CD14-positive monocyte (primary cell): ENCODE results near the gene ADCY2. TPM values are rescaled to one million over a fixed set of nuclear protein-coding genes. Genes with fewer than 3 reads are reported as not detected.

Experiments used
- DNase-seq, 3 donors: peaks; one replicate each; pipeline ENCODE4 v3.0.0-alpha.2; 2011 to 2022
- H2AFZ ChIP-seq: 2 replicates; pipeline ENCODE4 v1.6.0; 2012; ENCODE audit warnings: mild to moderate bottlenecking, low read depth, low read length, inconsistent platforms; ENCODE audit not compliant: insufficient read depth, poor library complexity, severe bottlenecking
- H3K27ac ChIP-seq, 2 donors: 1 replicate in 1 of 2; 2 replicates in 1 of 2; pipeline ENCODE4 v1.5.1; 2012 to 2013; ENCODE audit warnings: low read length in 2 of 2, control low read depth in 1 of 2, inconsistent platforms in 1 of 2, low read depth in 1 of 2, mild to moderate bottlenecking in 1 of 2
- H3K27me3 ChIP-seq, 2 donors: one replicate each; pipeline versions ENCODE4 v1.6.0 to v1.6.1; 2011 to 2013; ENCODE audit warnings: low read length in 2 of 2; ENCODE audit not compliant: control insufficient read depth in 2 of 2, insufficient read depth in 2 of 2
- H3K36me3 ChIP-seq, 2 donors: replicated peaks in 1 of 2; 1 replicate in 1 of 2; 2 replicates in 1 of 2; pipeline versions ENCODE4 v1.5.1 to v1.6.1; 2012 to 2013; ENCODE audit warnings: low read length in 2 of 2, control low read depth in 1 of 2, inconsistent platforms in 1 of 2, mild to moderate bottlenecking in 1 of 2; ENCODE audit not compliant: insufficient read depth in 2 of 2, control insufficient read depth in 1 of 2
- H3K4me1 ChIP-seq, 2 donors: 1 replicate in 1 of 2; 2 replicates in 1 of 2; pipeline versions ENCODE4 v1.5.1 to v1.6.1; 2012 to 2013; ENCODE audit warnings: low read length in 2 of 2, control low read depth in 1 of 2, inconsistent platforms in 1 of 2, mild to moderate bottlenecking in 1 of 2, moderate library complexity in 1 of 2; ENCODE audit not compliant: insufficient read depth in 2 of 2, control insufficient read depth in 1 of 2
- H3K4me2 ChIP-seq: replicated peaks from 2 replicates; pipeline ENCODE3; 2012; ENCODE audit warnings: low read length, moderate library complexity, mild to moderate bottlenecking; ENCODE audit not compliant: poor library complexity, severe bottlenecking; ENCODE audit errors: extremely low read depth
- H3K4me3 ChIP-seq, 3 experiments: fragments of 200-600 bp in 1 of 3; sonication (generic) in 1 of 3; replicated peaks in 1 of 3; 1 replicate in 2 of 3; 2 replicates in 1 of 3; pipeline ENCODE4 v1.5.1; 2011 to 2013; ENCODE audit warnings: low read length in 3 of 3, mild to moderate bottlenecking in 3 of 3, control low read depth in 2 of 3, low read depth in 2 of 3, inconsistent platforms in 1 of 3, moderate library complexity in 1 of 3
- H3K79me2 ChIP-seq: 2 replicates; pipeline ENCODE4 v1.6.0; 2012; ENCODE audit warnings: mild to moderate bottlenecking, control low read depth, inconsistent platforms, low read length, moderate library complexity; ENCODE audit not compliant: insufficient read depth
- H3K9ac ChIP-seq: 2 replicates; pipeline ENCODE4 v1.6.0; 2017; ENCODE audit warnings: low read length, mild to moderate bottlenecking; ENCODE audit not compliant: insufficient read depth, poor library complexity, severe bottlenecking
- H3K9me3 ChIP-seq, 2 donors: replicated peaks in 1 of 2; 1 replicate in 1 of 2; 2 replicates in 1 of 2; pipeline versions ENCODE4 v1.5.1 to v1.6.1; 2012 to 2013; ENCODE audit warnings: low read length in 2 of 2, control low read depth in 1 of 2; ENCODE audit not compliant: control insufficient read depth in 1 of 2, insufficient read depth in 1 of 2
- H4K20me1 ChIP-seq: 2 replicates; pipeline ENCODE4 v1.6.0; 2012; ENCODE audit warnings: mild to moderate bottlenecking, low read length, control low read depth, moderate library complexity; ENCODE audit not compliant: insufficient read depth
- H3K27ac Mint-ChIP-seq, 7 donors: one replicate each; pipeline ENCODE4 v1.8.0; 2020; ENCODE audit warnings: mild to moderate bottlenecking in 7 of 7, mixed read lengths in 7 of 7, moderate library complexity in 6 of 7, inconsistent platforms in 2 of 7
- H3K27me3 Mint-ChIP-seq, 3 donors: one replicate each; pipeline ENCODE4 v1.8.0; 2021 to 2022; ENCODE audit warnings: low read depth in 3 of 3, mild to moderate bottlenecking in 3 of 3, mixed read lengths in 3 of 3, moderate library complexity in 3 of 3, inconsistent platforms in 1 of 3
- H3K36me3 Mint-ChIP-seq, 2 donors: one replicate each; pipeline ENCODE4 v1.8.0; 2020; ENCODE audit warnings: mixed read lengths in 2 of 2, inconsistent platforms in 1 of 2, mild to moderate bottlenecking in 1 of 2
- H3K4me1 Mint-ChIP-seq: one replicate; pipeline ENCODE4 v1.8.0; 2020; ENCODE audit warnings: mild to moderate bottlenecking, mixed read lengths
- H3K4me3 Mint-ChIP-seq, 2 donors: one replicate each; pipeline ENCODE4 v1.8.0; 2020; ENCODE audit warnings: mild to moderate bottlenecking in 2 of 2, mixed read lengths in 2 of 2, moderate library complexity in 1 of 2
- H3K9me3 Mint-ChIP-seq, 7 donors: one replicate each; pipeline ENCODE4 v1.8.0; 2020 to 2022; ENCODE audit warnings: mixed read lengths in 7 of 7, mild to moderate bottlenecking in 6 of 7, moderate library complexity in 6 of 7, inconsistent platforms in 2 of 7
- WGBS: methylation state at CpG from one replicate; pipeline ENCODE4 v1.1.5; 2013; ENCODE audit warnings: missing lambda C conversion rate; ENCODE audit not compliant: insufficient coverage; 5-methylcytosine and 5-hydroxymethylcytosine counted together
- intact Hi-C, 2 donors: fragments of 100-400 bp; cut with micrococcal nuclease; formaldehyde crosslinking; loops; one replicate each; pipeline versions ENCODE4 v1.15.0 to v1.15.1; 2023
- polyA plus RNA-seq, 3 donors: library from polyadenylated mRNA; depleted of rRNA in 1 of 3; unstranded in 2 of 3; stranded (reverse) in 1 of 3; fragments of 300-500 nt in 2 of 3; fragments of >200 nt in 1 of 3; fragmentation: Illumina TruSeq in 2 of 3; gene quantifications; 1 replicate in 2 of 3; 2 replicates in 1 of 3; pipeline ENCODE4 v1.2.3, GENCODE V29; 2012 to 2021
- TF ChIP-seq, protein P1 (sequence below): fragments of 200-600 bp; IDR thresholded peaks from one replicate; pipeline ENCODE4 v1.8.0; 2022; ENCODE audit warnings: antibody characterized with exemption, mild to moderate bottlenecking

The ADCY2 gene
- polyA plus RNA-seq, 3 donors: not detected

DNA sequence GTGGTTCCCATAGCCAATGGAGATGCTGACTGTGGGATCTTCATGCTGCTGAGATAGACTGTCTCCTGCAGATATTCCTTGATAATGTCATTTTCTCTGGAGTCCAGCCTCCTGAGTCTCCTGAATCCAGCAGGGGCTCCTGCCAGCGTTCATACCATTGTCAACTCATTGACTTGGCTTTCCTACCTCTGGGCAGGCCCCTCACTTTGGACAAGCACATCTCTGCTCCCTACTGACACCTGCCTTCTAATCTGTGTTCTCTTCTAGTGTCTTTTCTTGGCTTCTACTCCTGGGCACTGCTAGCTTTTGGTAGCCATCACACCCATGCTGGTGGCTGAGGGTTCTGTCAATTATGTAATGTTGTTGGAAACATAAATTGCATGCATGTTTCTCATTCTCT lies 138.0 kb downstream of the ADCY2 start:
- Mint-ChIP-seq H3K27ac (no peak overlapping the region), H3K9me3 (peaks cover 0 to 6% (median 0%) of the 10 kb centered on the region in 7 donors), H3K36me3 (no peaks in the 10 kb centered on the region), H3K27me3 (no peaks in the 10 kb centered on the region), H3K4me3 (no peak overlapping the region), H3K4me1 (no peaks in the 10 kb centered on the region)
- H3K27me3 ChIP-seq: no peaks in the 10 kb centered on the region
- no peaks in the 10 kb centered on the region for H3K79me2 ChIP-seq
- H2AFZ ChIP-seq: no peak overlapping the region
- no peaks in the 10 kb centered on the region for H4K20me1 ChIP-seq
- TF ChIP-seq, protein P1, sequence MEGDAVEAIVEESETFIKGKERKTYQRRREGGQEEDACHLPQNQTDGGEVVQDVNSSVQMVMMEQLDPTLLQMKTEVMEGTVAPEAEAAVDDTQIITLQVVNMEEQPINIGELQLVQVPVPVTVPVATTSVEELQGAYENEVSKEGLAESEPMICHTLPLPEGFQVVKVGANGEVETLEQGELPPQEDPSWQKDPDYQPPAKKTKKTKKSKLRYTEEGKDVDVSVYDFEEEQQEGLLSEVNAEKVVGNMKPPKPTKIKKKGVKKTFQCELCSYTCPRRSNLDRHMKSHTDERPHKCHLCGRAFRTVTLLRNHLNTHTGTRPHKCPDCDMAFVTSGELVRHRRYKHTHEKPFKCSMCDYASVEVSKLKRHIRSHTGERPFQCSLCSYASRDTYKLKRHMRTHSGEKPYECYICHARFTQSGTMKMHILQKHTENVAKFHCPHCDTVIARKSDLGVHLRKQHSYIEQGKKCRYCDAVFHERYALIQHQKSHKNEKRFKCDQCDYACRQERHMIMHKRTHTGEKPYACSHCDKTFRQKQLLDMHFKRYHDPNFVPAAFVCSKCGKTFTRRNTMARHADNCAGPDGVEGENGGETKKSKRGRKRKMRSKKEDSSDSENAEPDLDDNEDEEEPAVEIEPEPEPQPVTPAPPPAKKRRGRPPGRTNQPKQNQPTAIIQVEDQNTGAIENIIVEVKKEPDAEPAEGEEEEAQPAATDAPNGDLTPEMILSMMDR: no peak
- no peak overlapping the region for H3K27ac ChIP-seq
- no peak overlapping the region for H3K9ac ChIP-seq
- DNase-seq: no peak
- no peaks in the 10 kb centered on the region for H3K9me3 ChIP-seq
- no peaks in the 10 kb centered on the region for H3K36me3 ChIP-seq
- intact Hi-C loops: no loop called here
- H3K4me3 ChIP-seq: no peak overlapping the region
- no peak overlapping the region for H3K4me2 ChIP-seq
- no peaks in the 10 kb centered on the region for H3K4me1 ChIP-seq
- WGBS: 78% methylated on average over 1 of the region's 1 CpG

DNA sequence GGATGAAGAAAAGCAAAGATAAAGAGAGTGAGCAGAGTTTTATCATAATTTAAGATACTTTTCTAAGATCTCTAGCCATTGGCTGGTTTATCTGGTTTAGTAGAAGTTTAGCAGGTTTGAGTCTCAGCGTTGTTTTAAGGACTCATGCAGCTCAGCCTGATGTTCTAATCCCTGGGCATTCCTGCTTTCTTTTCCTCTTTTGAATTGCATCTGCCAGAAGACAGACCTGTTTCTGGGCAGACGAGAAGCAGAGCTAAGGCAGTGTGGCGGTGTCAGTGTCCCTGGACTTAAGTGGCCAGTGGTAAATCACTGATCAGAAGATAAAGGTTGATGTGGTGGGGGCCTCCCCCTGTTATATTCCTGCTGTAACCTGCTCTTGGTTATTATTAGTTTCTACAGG lies 138.6 kb downstream of the ADCY2 start:
- TF ChIP-seq, protein P1: no peak
- WGBS: 83% methylated on average over 1 of the region's 3 CpGs
- Mint-ChIP-seq H3K9me3 (peaks cover 0 to 5% (median 0%) of the 10 kb centered on the region in 7 donors), H3K4me1 (no peaks in the 10 kb centered on the region), H3K36me3 (no peaks in the 10 kb centered on the region), H3K27ac (no peak overlapping the region), H3K4me3 (no peak overlapping the region), H3K27me3 (no peaks in the 10 kb centered on the region)
- Histone ChIP-seq H3K27me3 (no peaks in the 10 kb centered on the region), H3K9me3 (no peaks in the 10 kb centered on the region), H3K9ac (no peak overlapping the region), H4K20me1 (no peaks in the 10 kb centered on the region), H2AFZ (no peak overlapping the region), H3K79me2 (no peaks in the 10 kb centered on the region), H3K4me1 (no peaks in the 10 kb centered on the region), H3K36me3 (no peaks in the 10 kb centered on the region), H3K4me3 (no peak overlapping the region), H3K4me2 (no peak overlapping the region), H3K27ac (no peak overlapping the region)
- intact Hi-C loops: no loop called here
- no peak for DNase-seq
